ENCODE measurements around the gene SLC10A2. TPM values are rescaled to one million over a fixed set of nuclear protein-coding genes. Genes with fewer than 3 reads are reported as not detected.

The SLC10A2 gene
- total RNA-seq, 1 donor from 2014 or later, result not detected

GRCh38 chr13:103009051-103009840, 57.0 kb downstream of the SLC10A2 start:
- Histone ChIP-seq H3K9me3 (no peaks in the 10 kb centered on the region), H3K27ac (no peak overlapping the region), H3K36me3 (no peaks in the 10 kb centered on the region), H3K27me3 (no peaks in the 10 kb centered on the region), H3K4me3 (no peak overlapping the region), H3K4me1 (no peaks in the 10 kb centered on the region)
- intact Hi-C loops (cut with DNase I), result no loop called here
- no peak for DNase-seq (ENCODE audit: low spot score in 2 of 2)
- TF ChIP-seq CTCF (IDR thresholded peaks at IDR 0.05), result no peak

DNA sequence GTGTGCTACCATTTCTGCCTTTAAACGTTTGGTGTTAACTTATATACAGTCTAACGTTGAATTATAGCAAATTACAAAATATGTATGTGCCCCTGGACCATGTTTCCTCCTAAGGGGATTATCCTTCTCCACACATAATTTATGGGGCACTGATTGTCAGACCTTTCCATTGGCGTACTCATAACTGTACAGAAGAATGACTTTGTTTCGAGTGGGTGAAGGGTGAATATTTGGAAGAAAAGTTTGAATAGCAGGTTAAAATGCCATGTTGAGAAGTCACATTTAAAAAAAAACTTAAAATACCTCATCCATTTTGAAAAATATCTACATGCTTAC, 58.8 kb downstream of the SLC10A2 start:
- no peak for DNase-seq (ENCODE audit: low spot score in 2 of 2)

GRCh38 chr13:103006641-103007426, 59.4 kb downstream of the SLC10A2 start:
- no peaks in the 10 kb centered on the region for H3K36me3 ChIP-seq
- no peak overlapping the region for H3K4me3 ChIP-seq
- no peaks in the 10 kb centered on the region for H3K9me3 ChIP-seq
- no peaks in the 10 kb centered on the region for H3K27me3 ChIP-seq
- DNase-seq (ENCODE audit: low spot score in 2 of 2), result no peak
- no peak for TF ChIP-seq CTCF (IDR thresholded peaks at IDR 0.05)
- intact Hi-C loops (cut with DNase I), result no loop called here
- H3K27ac ChIP-seq, result no peak overlapping the region
- no peaks in the 10 kb centered on the region for H3K4me1 ChIP-seq

More for the DNA sequence above, 58.8 kb downstream of the SLC10A2 start:
- no peak overlapping the region for H3K27ac ChIP-seq
- TF ChIP-seq CTCF (IDR thresholded peaks at IDR 0.05), result no peak
- no peaks in the 10 kb centered on the region for H3K36me3 ChIP-seq
- H3K9me3 ChIP-seq, result no peaks in the 10 kb centered on the region
- H3K4me3 ChIP-seq, result no peak overlapping the region
- intact Hi-C loops (cut with DNase I), result no loop called here
- H3K4me1 ChIP-seq, result no peaks in the 10 kb centered on the region
- no peaks in the 10 kb centered on the region for H3K27me3 ChIP-seq

DNA sequence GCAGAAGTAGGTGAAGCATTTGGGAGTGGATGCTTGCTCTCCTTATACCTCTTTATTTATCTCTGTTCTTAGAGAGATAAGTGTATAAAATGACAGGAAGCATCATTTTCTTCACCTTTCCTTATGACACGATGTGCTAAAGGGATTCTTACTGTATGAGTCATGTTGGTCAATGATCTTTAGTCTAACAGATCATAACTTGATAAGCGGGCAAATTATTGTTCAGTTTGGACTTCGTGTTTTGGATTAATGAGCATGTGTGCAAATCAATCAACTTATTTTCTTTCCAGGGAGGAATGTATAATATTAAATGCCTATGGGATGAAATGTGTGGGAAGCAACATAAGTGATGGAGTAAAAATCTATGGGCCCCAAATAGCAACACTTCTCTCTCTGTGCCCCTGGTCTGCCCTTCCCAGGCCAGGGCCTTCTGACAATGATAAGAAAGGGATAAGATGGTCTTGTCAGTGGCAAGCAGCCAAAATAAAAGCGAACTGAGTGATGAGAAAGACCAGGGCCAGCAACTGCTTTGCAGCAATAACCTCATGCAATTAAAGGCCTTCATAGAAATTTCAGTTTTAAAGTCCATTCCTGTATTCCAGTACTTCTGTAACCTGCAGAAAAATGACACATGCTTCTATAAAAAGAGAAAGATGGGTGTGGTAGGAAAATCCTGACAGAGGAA, 61.4 kb downstream of the SLC10A2 start:
- H3K27ac ChIP-seq, result no peak overlapping the region
- intact Hi-C loops (cut with DNase I), result no loop called here
- H3K27me3 ChIP-seq, result no peaks in the 10 kb centered on the region
- H3K9me3 ChIP-seq, result no peaks in the 10 kb centered on the region
- no peak overlapping the region for H3K4me3 ChIP-seq
- no peaks in the 10 kb centered on the region for H3K4me1 ChIP-seq
- no peak for TF ChIP-seq CTCF (IDR thresholded peaks at IDR 0.05)
- DNase-seq (ENCODE audit: low spot score in 2 of 2), result no peak
- no peaks in the 10 kb centered on the region for H3K36me3 ChIP-seq

GRCh38 chr13:103003631-103004030, 62.6 kb downstream of the SLC10A2 start:
- no peak overlapping the region for H3K27ac ChIP-seq
- H3K9me3 ChIP-seq, result no peaks in the 10 kb centered on the region
- no peaks in the 10 kb centered on the region for H3K4me1 ChIP-seq
- H3K36me3 ChIP-seq, result no peaks in the 10 kb centered on the region
- intact Hi-C loops (cut with DNase I), result no loop called here
- no peak for TF ChIP-seq CTCF (IDR thresholded peaks at IDR 0.05)
- H3K27me3 ChIP-seq, result no peaks in the 10 kb centered on the region
- no peak overlapping the region for H3K4me3 ChIP-seq
- no peak for DNase-seq (ENCODE audit: low spot score in 2 of 2)
